HG02763 (cell line): ENCODE results near the gene IPO4.

Experiments
- ATAC-seq: cut with Tn5 transposase; IDR thresholded peaks from one replicate; pipeline ENCODE4 v1.9.1; 2021; ENCODE audit warnings: mild to moderate bottlenecking, moderate library complexity; ENCODE audit not compliant: unreplicated experiment

The IPO4 gene

DNA sequence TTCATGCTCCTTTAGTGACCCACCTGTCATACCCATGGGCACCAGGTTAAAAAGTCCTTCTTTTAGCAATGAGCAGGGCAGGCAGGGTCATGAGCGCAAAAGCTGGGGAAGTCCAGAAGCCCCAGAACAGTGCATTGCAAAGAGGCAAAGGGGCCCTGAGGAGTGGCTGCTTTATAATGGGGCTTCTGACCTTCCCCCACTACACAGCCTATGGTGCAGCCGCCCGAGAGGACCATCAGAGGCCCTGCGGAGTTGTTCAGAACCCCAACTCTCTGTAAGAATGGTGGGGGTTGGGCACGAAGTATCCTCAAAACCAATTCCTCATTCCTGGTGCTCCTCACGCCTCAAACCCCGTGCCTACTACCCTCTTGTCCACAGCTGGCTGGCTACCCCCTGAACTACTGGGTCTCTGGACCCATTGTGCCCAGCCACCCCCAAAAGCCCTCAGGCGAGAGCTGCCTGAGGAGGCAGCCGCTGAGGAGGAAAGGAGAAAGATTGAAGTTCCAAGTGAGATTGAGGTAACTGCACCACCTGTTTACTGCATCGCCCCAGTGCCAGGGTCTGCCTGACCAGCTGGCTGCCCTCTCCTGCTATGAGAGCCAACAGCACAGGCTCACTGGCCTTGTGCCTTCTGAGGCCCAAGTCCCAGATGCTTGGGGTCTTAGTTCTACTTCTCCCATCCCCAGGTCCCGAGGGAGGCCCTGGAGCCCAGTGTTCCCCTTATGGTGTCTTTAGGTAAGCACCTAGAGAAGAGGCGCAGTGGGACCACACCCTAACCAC, 10.0 kb downstream of the IPO4 start:
- ATAC-seq = no peak

DNA sequence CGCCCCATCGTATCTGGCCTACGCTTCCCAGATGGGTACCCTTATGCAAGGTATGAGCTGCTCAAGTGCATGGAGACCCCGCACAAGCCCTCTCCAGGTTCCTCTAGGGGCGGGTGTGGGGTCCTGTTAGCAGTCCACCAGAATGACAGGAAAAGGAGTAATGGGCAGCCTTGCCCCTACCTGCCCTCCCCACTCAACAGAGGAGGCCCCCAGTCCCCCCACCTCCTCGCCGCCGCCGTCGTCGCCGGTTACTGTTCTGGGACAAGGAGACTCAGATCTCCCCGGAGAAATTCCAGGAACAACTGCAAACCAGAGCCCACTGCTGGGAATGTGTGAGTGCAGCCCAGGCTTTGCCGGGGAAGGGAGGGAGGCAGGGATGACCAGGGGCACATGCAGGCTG, 10.7 kb downstream of the IPO4 start:
- no peak for ATAC-seq

DNA sequence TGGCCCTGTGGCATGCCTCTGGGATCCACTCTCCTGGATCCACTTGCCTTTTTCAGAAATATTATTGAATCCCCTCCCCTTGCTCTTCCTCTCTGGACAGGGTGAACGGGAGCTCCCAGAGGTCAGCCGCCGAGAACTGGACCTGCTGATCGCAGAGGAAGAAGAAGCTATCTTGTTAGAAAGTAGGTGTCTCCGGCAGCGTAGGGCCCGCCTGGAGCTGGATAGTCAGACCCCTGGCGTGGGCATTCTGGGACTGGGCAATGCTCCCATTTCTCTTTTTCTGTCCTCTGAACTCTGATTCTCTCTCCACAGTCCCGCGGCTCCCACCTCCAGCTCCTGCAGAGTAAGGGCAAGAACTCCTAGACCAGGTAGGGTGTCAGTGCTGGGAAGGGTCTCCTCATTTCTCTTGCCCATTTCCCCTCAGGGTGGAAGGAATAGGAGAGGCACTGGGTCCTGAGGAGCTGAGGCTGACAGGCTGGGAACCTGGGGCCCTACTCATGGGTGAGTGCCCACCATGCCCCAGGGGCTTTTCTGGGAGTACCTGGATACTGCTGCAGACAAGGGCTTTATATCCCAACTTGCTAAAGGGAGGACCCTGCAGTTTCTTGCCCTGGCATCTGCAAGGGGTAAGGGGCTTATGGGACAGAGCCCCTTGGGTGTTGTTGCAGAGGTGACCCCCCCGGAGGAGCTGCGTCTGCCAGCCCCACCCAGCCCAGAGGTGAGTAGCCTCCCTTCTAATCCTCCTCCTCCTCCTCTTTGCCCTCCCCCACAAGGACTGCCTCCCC, 11.4 kb downstream of the IPO4 start:
- ATAC-seq = no peak

DNA sequence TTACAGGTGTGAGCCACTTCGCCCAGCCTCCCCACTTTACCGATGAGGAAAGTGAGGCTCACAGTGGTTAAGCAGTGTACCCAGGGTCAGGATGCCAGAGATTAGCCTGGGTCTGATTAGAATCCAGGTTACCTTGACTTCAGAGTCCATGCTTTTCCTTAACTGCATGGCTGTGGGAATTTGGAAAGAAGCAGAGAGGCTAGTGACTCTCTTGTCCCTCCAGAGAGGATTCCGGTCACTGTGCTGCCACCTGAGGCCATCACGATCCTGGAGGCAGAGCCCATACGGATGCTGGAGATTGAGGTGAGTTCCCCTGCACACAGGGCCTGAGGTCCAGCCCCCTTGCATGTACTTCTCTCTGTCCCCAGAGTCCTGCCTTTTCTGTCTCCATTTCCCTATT, 12.0 kb downstream of the IPO4 start:
- ATAC-seq = no peak

DNA sequence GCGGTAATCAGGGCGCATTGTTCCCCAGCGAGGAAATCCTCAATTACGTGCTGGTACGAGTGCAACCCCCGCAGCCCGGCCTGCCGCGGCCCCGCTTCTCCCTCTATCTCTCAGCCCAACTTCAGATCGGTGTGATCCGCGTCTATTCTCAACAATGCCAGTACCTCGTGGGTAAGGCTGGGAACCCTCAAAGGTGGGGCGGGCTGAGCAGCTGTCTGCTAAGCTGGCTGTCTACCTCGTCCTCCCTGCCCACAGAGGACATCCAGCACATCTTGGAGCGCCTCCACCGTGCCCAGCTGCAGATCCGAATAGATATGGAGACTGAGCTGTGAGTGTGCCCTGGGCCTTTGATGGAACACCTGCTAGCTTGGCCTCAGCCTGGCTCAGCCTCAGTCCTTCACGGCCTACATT, 15.7 kb downstream of the IPO4 start:
- ATAC-seq = no peak

DNA sequence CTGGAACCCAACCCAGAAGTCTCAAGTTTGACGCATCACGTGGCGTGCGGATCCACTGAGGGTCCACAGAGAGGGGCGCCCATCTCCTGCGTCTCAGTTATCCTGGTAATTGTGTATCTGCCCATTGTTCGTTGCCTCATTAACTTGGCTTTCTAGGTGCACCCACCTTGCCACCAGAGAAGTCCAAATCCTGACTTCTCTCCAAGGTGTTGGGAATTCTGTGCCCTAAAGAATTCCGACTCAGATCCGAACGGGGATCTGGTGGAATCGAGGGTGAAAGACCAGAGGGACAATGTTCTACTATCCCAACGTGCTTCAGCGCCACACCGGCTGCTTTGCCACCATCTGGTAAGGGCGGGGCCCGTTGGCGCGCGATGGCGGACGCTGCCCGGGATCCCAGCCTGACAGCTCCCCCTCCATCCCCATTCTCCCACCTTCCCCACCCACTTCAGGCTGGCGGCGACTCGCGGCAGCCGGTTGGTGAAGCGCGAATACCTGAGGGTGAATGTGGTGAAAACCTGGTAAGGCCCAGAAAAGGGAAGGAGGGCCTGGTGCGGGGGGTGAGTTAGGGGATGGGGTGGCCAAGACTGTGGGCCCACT, 16.3 kb downstream of the IPO4 start:
- no peak for ATAC-seq

DNA sequence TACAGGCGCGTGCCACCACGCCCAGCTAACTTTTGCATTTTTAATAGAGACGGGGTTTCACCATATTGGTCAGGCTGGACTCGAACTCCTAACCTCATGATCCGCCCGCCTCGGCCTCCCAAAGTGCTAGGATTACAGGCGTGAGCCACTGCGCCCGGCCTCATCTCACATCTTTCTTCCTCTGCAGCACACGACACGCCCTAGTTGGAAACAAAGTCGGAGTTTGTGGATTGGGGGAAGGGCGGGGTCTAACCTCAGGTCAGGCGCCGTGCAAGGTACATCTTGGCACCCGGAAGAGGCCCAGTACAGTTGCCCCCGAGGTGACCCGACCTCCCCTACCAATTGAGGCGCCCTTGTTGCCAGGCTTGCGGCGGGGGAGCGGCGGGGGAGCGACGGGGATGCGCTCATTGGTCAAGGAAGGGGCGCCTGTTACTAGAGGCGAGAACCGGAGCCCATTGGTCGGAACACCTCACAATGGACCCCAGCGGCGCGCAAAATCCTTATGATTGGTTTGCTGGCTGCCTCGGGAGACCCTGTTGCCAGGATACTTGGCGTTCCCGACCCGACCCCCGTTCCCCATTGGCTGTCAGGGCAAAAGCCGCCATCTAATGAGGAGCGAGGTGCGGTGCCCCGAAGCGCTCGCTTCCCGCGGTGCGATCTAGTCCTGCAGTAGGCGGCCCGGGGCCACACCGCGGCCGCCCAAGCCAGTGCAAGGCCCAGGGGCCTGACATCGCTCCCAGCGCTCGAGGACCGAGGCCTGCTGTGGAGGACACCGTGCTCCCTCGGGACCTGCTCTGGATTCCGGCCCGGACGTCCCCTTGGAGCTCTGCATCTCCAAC, 17.0 kb downstream of the IPO4 start, which contains the start of gene REC8:
Gene REC8 (plus strand): TSS at position 659 of the 839 bp plus-strand sequence. CDS start 473 bp downstream, outside the sequence.
- peak; percentile 77 for ATAC-seq

DNA sequence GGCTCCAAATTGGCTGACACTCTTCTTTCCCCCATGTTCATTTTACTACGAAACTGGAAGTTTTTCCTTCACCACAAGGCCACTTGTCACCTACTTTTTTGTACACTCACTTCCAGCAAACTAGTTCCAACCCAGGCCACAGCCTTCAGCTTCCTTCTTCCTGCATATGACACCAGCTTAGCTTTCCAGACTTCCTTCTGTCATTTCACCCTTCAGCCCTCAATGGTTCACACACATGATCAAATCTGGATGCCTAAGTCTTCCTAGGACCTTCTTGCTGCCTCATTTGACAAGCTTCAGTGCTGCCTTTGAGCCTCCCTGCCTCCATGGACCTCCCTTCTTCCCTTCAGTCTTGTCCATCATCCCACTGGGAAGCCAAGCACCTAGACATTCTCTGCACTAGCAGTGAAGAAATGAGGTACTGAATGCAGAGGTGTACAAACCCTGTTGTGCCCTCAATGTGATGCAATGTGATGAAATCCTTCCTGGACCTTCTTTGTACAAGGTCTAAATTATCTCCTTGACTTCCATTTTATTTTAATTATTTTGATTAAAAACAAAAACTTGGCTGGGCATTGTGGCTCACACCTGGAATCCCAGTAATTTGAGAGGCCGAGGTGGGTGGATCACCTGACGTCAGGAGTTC, 21.0 kb downstream of the IPO4 start:
- ATAC-seq = no peak

DNA sequence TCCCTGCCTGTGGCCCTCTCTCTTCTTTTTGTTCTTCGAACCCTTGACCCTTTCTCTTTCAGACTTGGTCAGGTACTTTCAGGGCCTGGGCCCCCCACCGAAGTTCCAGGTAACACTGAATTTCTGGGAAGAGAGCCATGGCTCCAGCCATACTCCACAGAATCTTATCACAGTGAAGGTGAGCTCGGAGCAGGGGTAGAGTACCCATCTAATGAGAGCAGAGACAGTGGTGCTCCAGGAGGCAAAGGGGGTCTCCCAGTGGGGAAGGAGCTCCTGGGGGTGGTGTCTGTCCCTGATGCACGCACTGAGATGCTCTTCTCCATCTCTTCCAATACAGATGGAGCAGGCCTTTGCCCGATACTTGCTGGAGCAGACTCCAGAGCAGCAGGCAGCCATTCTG, 22.8 kb downstream of the IPO4 start:
- ATAC-seq = no peak

DNA sequence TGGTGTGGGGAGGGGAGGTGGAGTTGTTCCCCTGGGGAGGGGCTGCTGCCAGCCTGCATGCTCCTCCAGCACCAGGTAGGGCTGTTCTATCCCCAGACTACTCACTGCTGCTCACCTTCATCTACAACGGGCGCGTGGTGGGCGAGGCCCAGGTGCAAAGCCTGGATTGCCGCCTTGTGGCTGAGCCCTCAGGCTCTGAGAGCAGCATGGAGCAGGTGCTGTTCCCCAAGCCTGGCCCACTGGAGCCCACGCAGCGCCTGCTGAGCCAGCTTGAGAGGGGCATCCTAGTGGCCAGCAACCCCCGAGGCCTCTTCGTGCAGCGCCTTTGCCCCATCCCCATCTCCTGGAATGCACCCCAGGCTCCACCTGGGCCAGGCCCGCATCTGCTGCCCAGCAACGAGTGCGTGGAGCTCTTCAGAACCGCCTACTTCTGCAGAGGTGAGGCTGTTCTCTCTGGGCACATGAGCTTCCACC, 24.1 kb downstream of the IPO4 start:
- no peak for ATAC-seq

DNA sequence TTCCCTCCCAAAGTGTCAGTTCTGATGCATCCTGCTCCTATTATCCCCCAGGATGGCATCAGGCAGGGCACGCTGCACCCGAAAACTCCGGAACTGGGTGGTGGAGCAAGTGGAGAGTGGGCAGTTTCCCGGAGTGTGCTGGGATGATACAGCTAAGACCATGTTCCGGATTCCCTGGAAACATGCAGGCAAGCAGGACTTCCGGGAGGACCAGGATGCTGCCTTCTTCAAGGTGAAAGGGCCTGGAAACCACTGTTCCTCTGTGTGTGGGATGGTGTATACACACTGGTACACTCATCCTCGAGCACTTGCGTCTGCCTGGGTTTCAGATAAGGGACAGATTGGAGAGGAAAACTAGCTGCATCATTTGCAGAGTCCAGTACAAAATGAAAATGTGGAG, 26.5 kb downstream of the IPO4 start:
- ATAC-seq = no peak

DNA sequence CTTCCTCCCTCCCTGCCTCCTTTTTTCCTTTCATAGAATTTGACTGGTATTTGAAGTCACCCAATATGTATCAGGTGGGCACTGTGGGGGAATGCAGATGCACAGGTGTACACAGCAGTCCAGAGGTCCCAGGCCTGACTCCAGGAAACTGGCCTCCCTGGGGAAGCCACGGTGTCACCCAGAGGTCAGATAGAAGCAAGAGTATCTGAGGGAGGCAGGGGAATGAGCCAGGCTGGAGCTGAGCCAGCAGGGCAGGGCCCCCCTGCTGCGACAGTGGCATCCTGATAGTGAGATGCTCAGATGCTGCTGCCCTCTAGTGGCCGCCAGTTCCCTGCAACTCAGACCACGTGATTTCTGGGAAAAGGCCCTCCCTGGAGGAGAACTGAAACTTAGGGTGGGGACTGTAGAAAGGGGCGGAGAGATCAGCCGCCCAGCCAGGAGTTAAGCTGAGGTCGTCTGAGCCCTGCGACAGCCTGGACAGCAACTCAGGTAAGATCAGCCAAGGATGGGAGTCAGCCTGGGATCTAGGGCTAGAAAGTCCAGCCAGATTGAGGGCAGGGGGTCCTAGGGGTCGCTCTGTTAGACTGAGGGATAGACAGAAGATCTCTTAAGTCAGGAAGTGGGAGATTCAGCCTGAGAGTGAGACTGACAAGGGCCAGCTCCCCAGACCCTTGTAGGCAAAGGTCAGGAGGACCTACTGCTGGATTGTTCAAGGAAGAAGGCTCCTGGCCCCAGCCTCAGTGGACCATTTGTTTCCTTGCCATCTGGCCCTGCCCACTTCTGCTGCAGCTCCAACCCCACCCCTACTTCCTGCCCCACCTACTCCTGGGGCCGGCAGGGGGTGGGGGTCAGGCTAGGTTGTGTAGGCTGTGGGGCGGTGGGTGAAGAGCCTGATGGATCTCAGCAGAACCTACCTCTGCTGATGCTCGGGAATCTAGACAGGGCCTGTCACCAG, 27.5 kb downstream of the IPO4 start, which contains the start of gene IRF9:
Gene IRF9 (plus strand): TSS at position 416 of the 955 bp plus-strand sequence. CDS start 880 bp downstream, outside the sequence.
- ATAC-seq = peak; percentile 79

DNA sequence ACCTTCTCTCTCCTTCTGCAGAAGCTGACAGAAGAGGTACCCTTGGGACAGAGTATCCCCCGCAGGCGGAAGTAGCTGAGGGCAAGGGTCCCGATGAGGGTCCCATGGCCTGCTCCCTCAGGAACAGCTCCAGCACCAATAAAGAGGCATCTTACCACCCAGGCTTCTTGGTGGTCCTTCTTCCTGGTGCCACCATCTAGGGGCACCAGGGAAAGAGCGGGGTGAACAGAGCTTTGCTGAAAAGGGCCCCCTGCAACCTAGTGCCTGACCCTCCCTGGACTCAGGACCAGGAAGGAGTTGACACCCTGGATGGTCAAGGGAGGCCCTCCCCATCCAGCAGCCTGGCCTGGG, 28.1 kb downstream of the IPO4 start:
- ATAC-seq = no peak

DNA sequence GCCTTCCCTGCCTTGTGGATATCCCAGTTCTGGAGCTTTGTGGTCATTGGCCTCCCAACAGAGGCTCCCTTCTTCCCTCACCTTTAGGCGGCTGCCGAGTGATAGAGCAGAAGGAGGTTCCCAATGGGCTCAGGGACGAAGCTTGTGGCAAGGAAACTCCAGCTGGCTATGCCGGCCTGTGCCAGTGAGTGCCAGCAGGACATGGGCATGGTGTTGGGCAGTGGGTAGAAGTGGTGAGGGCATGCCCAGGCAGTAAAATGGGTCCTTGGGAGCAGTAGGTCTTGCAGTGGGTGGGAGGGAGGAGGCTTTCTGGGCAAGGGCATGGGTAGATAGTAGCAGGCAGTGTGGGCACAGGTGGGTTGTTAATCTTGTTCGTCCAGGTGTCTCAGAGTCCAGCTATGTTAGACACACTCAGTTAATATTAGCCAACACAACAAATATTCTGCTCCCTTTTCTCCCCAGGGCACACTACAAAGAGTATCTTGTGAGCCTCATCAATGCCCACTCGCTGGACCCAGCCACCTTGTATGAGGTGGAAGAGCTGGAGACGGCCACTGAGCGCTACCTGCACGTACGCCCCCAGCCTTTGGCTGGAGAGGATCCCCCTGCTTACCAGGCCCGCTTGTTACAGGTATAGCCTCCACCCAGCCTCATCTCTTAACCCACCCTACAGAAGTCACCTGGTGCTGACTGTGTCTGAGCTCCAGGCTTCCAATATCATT, 28.7 kb downstream of the IPO4 start:
- ATAC-seq = no peak

DNA sequence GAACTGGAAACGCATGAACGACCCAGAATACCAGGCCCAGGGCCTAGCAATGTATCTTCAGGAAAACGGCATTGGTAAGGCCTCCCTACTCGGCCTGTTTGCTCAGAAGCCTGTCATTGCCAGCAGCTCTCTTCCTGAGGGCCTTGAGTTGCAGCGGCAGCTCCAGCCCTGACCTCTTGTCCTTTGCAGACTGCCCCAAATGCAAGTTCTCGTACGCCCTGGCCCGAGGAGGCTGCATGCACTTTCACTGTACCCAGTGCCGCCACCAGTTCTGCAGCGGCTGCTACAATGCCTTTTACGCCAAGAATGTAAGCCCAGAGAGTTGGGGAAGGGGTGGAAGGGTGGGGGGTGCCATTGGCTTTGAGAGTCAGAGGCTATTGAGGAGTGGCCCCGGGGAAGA, 31.3 kb downstream of the IPO4 start:
- no peak for ATAC-seq

DNA sequence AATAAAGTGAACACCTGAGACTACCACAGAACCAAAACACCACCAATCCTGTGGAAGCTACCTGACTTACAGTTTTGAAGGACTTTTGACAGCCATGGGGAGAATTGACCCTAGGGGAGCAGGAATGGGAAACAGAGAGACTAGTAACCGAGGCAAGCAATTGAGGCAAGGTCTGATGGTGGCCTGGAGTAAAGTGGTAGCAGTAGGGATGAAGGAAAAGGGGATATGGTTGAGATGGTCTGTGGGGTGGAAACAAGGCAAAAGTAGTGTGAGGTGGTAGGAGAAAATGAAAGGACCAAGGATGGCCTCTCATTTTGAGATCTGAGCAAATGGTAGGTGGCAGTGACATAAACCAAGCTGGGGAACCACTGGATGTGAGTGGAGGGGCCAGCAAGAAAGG, 31.8 kb downstream of the IPO4 start:
- ATAC-seq = no peak

DNA sequence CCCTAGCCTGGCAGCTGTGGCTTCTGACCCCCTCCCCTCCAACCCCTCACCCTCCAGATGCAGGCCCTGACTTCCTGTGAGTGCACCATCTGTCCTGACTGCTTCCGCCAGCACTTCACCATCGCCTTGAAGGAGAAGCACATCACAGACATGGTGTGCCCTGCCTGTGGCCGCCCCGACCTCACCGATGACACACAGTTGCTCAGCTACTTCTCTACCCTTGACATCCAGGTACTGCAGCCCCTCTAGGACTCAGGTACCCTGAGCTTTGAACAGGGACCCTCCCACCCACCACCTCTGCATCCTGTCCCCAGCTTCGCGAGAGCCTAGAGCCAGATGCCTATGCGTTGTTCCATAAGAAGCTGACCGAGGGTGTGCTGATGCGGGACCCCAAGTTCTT, 33.5 kb downstream of the IPO4 start:
- ATAC-seq = no peak

DNA sequence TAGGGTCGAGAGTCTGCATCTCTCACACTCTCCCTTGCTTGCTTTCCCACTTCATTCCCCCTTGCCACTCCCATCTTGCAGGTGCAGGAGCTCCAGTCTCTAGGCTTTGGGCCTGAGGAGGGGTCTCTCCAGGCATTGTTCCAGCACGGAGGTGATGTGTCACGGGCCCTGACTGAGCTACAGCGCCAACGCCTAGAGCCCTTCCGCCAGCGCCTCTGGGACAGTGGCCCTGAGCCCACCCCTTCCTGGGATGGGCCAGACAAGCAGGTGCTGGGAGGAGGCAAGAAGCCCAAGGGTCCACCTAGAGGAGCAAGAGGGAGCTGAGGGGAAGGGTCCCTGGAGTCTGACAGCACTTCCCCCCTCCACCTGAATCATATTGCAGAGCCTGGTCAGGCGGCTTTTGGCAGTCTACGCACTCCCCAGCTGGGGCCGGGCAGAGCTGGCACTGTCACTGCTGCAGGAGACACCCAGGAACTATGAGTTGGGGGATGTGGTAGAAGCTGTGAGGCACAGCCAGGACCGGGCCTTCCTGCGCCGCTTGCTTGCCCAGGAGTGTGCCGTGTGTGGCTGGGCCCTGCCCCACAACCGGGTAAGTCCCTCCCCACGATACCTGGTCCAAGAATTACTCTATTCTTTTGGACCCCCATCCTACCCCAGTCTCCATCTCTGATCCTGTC, 37.1 kb downstream of the IPO4 start:
- no peak for ATAC-seq
